Measurements from ENCODE around the gene MYBPC3.
"Not testable (repeated sequence)": the region's sequence is repeated elsewhere in the genome, so short reads cannot be mapped to it uniquely, and the experiment has no call there.

Gene MYBPC3

DNA sequence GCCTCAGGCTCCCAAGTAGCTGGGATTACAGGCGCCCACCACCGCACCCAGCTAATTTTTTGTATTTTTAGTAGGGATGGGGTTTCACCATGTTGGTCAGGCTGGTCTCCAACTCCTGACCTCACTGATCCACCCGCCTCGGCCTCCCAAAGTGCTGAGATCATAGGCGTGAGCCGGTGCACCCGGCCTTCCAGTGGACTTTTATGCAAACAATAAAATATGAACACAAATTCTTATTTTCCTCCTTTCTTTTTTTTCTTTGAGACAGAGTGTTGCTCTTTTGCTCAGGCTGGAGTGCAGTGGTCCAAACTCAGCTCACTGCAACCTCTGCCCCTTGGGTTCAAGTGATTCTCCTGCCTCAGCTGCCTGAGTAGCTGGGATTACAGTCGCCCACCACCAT lies 36.0 kb downstream of the MYBPC3 start:
- not testable (repeated sequence) for H2AK5ac ChIP-seq (ENCODE audit: low read length); H2BK120ac ChIP-seq (ENCODE audit: insufficient read depth, low read length, poor library complexity); H3K9ac ChIP-seq (ENCODE audit: low read length); H4K12ac ChIP-seq (ENCODE audit: low read depth, low read length); H3K79me1 ChIP-seq (ENCODE audit: low read length); H3K9me3 ChIP-seq (ENCODE audit: insufficient read depth, low read depth, low read length); H3K27me3 ChIP-seq (ENCODE audit: insufficient read depth, low read length); H3K4me1 ChIP-seq (ENCODE audit: control insufficient read depth in 1 of 2, insufficient read depth in 2 of 2, low read length in 2 of 2); H2AFZ ChIP-seq (ENCODE audit: insufficient read depth, low read length, poor library complexity); H3K4ac ChIP-seq (ENCODE audit: low read depth, low read length); DNase-seq; H4K91ac ChIP-seq (ENCODE audit: low read depth, low read length); H2BK12ac ChIP-seq (ENCODE audit: low read length); H3K18ac ChIP-seq (ENCODE audit: low read length); H4K8ac ChIP-seq (ENCODE audit: low read depth, low read length); H3K14ac ChIP-seq (ENCODE audit: low read length); H3K4me2 ChIP-seq (ENCODE audit: low read length); H3K27ac ChIP-seq (ENCODE audit: low read depth, low read length); H3K4me3 ChIP-seq (ENCODE audit: low read depth, low read length); H2BK5ac ChIP-seq (ENCODE audit: low read depth, low read length, poor library complexity); H3K23ac ChIP-seq (ENCODE audit: low read length); H3K79me2 ChIP-seq (ENCODE audit: control insufficient read depth, insufficient read depth, low read length, poor library complexity)
- peaks cover 25 to 32% of the 10 kb centered on the region in 2 experiments for H3K36me3 ChIP-seq (ENCODE audit: control insufficient read depth in 1 of 2, insufficient read depth in 2 of 2, low read length in 2 of 2)
- WGBS (ENCODE audit: extremely low coverage, insufficient coverage, insufficient read length) = no CpG with 5 or more reads among the region's 8 CpGs

DNA sequence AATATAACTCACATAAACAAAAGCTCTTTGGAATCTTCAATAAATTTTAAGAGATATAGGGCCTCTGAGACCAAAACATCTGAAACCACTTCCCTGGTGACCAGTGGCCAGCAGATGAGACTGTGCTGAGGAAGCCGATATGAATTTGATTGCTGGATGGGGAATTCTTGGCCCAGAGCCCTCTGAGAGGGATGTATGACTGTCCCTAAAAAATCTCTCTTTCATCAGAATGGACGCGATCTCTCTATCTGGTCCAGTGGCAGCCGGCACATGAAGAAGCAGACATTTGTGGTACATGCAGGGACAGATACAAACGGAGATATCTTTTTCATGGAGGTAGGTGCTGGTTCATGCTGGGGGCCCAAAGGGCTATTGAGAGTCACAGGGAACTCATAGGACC lies 37.5 kb downstream of the MYBPC3 start:
- Histone ChIP-seq H4K8ac (ENCODE audit: low read depth, low read length) (no peak overlapping the region), H3K9me3 (ENCODE audit: insufficient read depth, low read depth, low read length) (no peaks in the 10 kb centered on the region), H3K4me1 (ENCODE audit: control insufficient read depth in 1 of 2, insufficient read depth in 2 of 2, low read length in 2 of 2) (no peaks in the 10 kb centered on the region), H3K23ac (ENCODE audit: low read length) (no peak overlapping the region), H4K12ac (ENCODE audit: low read depth, low read length) (no peak overlapping the region), H3K4me3 (ENCODE audit: low read depth, low read length) (no peak overlapping the region), H2BK120ac (ENCODE audit: insufficient read depth, low read length, poor library complexity) (no peak overlapping the region), H2AK5ac (ENCODE audit: low read length) (no peak overlapping the region), H3K27ac (ENCODE audit: low read depth, low read length) (no peak overlapping the region), H3K9ac (ENCODE audit: low read length) (no peak overlapping the region), H3K4ac (ENCODE audit: low read depth, low read length) (no peak overlapping the region), H3K79me1 (ENCODE audit: low read length) (no peaks in the 10 kb centered on the region), H3K79me2 (ENCODE audit: control insufficient read depth, insufficient read depth, low read length, poor library complexity) (no peaks in the 10 kb centered on the region), H3K18ac (ENCODE audit: low read length) (no peak overlapping the region), H3K14ac (ENCODE audit: low read length) (no peak overlapping the region), H2BK5ac (ENCODE audit: low read depth, low read length, poor library complexity) (no peak overlapping the region), H4K91ac (ENCODE audit: low read depth, low read length) (no peak overlapping the region), H3K4me2 (ENCODE audit: low read length) (no peak overlapping the region), H3K27me3 (ENCODE audit: insufficient read depth, low read length) (no peaks in the 10 kb centered on the region), H2AFZ (ENCODE audit: insufficient read depth, low read length, poor library complexity) (no peak overlapping the region), H2BK12ac (ENCODE audit: low read length) (no peak overlapping the region), H3K36me3 (ENCODE audit: control insufficient read depth in 1 of 2, insufficient read depth in 2 of 2, low read length in 2 of 2) (peaks cover 31 to 34% of the 10 kb centered on the region in 2 experiments)
- no CpG with 5 or more reads among the region's 5 CpGs for WGBS (ENCODE audit: extremely low coverage, insufficient coverage, insufficient read length)
- no peak for DNase-seq

DNA sequence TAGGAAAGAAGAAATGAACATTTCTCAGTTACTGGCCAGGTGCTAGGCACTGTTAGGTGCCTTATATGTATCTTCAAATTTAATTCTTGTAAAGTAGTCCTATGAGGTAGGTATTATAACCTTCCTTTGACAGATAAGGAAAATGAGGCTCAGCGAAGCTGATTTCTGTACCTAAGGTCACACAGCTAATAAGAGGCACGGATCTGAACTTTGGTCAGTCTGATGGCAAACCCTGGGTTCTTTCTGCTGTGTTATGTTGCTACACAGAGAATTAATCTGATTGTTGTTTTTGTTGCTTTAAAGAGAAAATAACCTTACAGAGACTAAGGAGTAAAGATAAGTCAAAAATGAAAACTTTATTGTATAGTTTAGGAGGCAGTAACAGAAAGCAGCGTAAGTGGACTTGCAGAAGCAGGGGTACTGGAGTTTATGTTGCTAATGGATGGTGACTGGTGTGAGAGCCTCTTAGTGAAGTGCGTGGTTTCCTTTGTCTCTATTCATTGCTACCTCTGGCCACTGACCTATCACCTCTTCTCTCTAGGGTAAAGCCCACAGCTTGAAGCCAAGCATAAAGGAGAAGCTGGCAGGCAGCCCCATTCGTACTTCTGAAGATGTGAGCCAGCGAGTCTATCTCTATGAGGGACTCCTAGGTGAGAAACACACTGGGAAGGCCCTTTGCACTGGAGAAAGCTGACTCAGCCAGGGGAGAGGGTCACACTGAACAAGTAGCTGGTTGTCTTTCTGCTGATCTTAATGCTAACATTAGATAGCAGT lies 44.3 kb downstream of the MYBPC3 start:
- Histone ChIP-seq H2AFZ (ENCODE audit: insufficient read depth, low read length, poor library complexity) (no peak overlapping the region), H3K27ac (ENCODE audit: low read depth, low read length) (no peak overlapping the region), H3K4ac (ENCODE audit: low read depth, low read length) (no peak overlapping the region), H3K9me3 (ENCODE audit: insufficient read depth, low read depth, low read length) (no peaks in the 10 kb centered on the region), H3K4me3 (ENCODE audit: low read depth, low read length) (no peak overlapping the region), H3K4me1 (ENCODE audit: control insufficient read depth in 1 of 2, insufficient read depth in 2 of 2, low read length in 2 of 2) (no peaks in the 10 kb centered on the region), H4K12ac (ENCODE audit: low read depth, low read length) (no peak overlapping the region), H3K18ac (ENCODE audit: low read length) (no peak overlapping the region), H3K79me1 (ENCODE audit: low read length) (no peaks in the 10 kb centered on the region), H4K91ac (ENCODE audit: low read depth, low read length) (no peak overlapping the region), H2BK120ac (ENCODE audit: insufficient read depth, low read length, poor library complexity) (no peak overlapping the region), H3K23ac (ENCODE audit: low read length) (no peak overlapping the region), H4K8ac (ENCODE audit: low read depth, low read length) (no peak overlapping the region), H3K9ac (ENCODE audit: low read length) (no peak overlapping the region), H3K79me2 (ENCODE audit: control insufficient read depth, insufficient read depth, low read length, poor library complexity) (no peaks in the 10 kb centered on the region), H3K14ac (ENCODE audit: low read length) (no peak overlapping the region), H3K27me3 (ENCODE audit: insufficient read depth, low read length) (no peaks in the 10 kb centered on the region), H2BK5ac (ENCODE audit: low read depth, low read length, poor library complexity) (no peak overlapping the region), H3K4me2 (ENCODE audit: low read length) (no peak overlapping the region), H2BK12ac (ENCODE audit: low read length) (no peak overlapping the region), H3K36me3 (ENCODE audit: control insufficient read depth in 1 of 2, insufficient read depth in 2 of 2, low read length in 2 of 2) (peaks cover 37 to 40% of the 10 kb centered on the region in 2 experiments), H2AK5ac (ENCODE audit: low read length) (no peak overlapping the region)
- WGBS (ENCODE audit: extremely low coverage, insufficient coverage, insufficient read length) = no CpG with 5 or more reads among the region's 6 CpGs
- no peak for DNase-seq

DNA sequence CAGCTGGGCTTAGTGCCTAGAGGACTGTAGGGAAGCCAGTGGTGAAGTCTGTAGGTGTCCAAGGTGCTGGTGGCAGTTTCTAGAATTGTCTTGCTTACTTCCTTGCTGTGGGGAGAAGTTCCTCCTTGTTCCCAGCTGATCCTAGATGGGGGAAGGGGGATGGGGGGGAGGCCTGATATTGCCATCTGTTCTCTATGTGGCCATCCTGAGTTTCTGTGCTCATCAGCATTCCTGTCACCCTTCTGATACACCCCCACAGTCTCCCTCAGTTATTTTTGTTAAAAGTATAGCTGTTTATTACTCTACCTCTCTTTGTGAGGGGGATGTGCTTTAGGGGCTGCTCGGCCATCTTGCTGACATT lies 46.0 kb downstream of the MYBPC3 start:
- Histone ChIP-seq H3K36me3 (ENCODE audit: control insufficient read depth in 1 of 2, insufficient read depth in 2 of 2, low read length in 2 of 2) (peaks cover 32% of the 10 kb centered on the region in 2 experiments), H2BK120ac (ENCODE audit: insufficient read depth, low read length, poor library complexity) (no peak overlapping the region), H3K14ac (ENCODE audit: low read length) (no peak overlapping the region), H3K79me1 (ENCODE audit: low read length) (no peaks in the 10 kb centered on the region), H2AFZ (ENCODE audit: insufficient read depth, low read length, poor library complexity) (no peak overlapping the region), H4K8ac (ENCODE audit: low read depth, low read length) (no peak overlapping the region), H2BK5ac (ENCODE audit: low read depth, low read length, poor library complexity) (no peak overlapping the region), H3K4ac (ENCODE audit: low read depth, low read length) (no peak overlapping the region), H3K79me2 (ENCODE audit: control insufficient read depth, insufficient read depth, low read length, poor library complexity) (no peaks in the 10 kb centered on the region), H3K27me3 (ENCODE audit: insufficient read depth, low read length) (no peaks in the 10 kb centered on the region), H3K23ac (ENCODE audit: low read length) (no peak overlapping the region), H3K4me2 (ENCODE audit: low read length) (no peak overlapping the region), H3K4me3 (ENCODE audit: low read depth, low read length) (no peak overlapping the region), H4K91ac (ENCODE audit: low read depth, low read length) (no peak overlapping the region), H3K9me3 (ENCODE audit: insufficient read depth, low read depth, low read length) (no peaks in the 10 kb centered on the region), H3K27ac (ENCODE audit: low read depth, low read length) (no peak overlapping the region), H3K9ac (ENCODE audit: low read length) (no peak overlapping the region), H2BK12ac (ENCODE audit: low read length) (no peak overlapping the region), H3K18ac (ENCODE audit: low read length) (no peak overlapping the region), H3K4me1 (ENCODE audit: control insufficient read depth in 1 of 2, insufficient read depth in 2 of 2, low read length in 2 of 2) (no peaks in the 10 kb centered on the region), H4K12ac (ENCODE audit: low read depth, low read length) (no peak overlapping the region), H2AK5ac (ENCODE audit: low read length) (no peak overlapping the region)
- no CpG with 5 or more reads among the region's 1 CpG for WGBS (ENCODE audit: extremely low coverage, insufficient coverage, insufficient read length)
- DNase-seq = no peak

All from trophoblast cell (in vitro differentiated cells and primary cell).